Upper lobe of right lung (tissue), 1 donor: ENCODE results near the gene INPP5A. TPM values are rescaled to one million over a fixed set of nuclear protein-coding genes. Genes with fewer than 3 reads are reported as not detected.

Experiments used
- ATAC-seq: fragments of 200-7000 bp; cut with Tn5 transposase; one replicate; pipeline ENCODE4 v1.9.1; 2020; ENCODE audit warnings: mild to moderate bottlenecking, moderate library complexity
- DNase-seq: peaks from one replicate; pipeline ENCODE4 v3.0.0-alpha.2; 2020
- H3K27ac ChIP-seq: fragments of 200-600 bp; one replicate; pipeline ENCODE4 v1.8.0; 2022
- H3K27me3 ChIP-seq: fragments of 200-600 bp; one replicate; pipeline ENCODE4 v1.8.0; 2022; ENCODE audit warnings: mild to moderate bottlenecking
- H3K36me3 ChIP-seq: fragments of 200-600 bp; one replicate; pipeline ENCODE4 v1.8.0; 2022
- H3K4me1 ChIP-seq: fragments of 200-600 bp; one replicate; pipeline ENCODE4 v1.8.0; 2022
- H3K4me3 ChIP-seq: fragments of 200-600 bp; one replicate; pipeline ENCODE4 v1.8.0; 2022; ENCODE audit warnings: mild to moderate bottlenecking
- H3K9me3 ChIP-seq: fragments of 200-600 bp; one replicate; pipeline ENCODE4 v1.8.0; 2022
- CTCF ChIP-seq: fragments of 200-600 bp; IDR thresholded peaks from one replicate; pipeline ENCODE4 v1.8.0; 2022; ENCODE audit warnings: antibody characterized with exemption
- intact Hi-C: fragments of 100-400 bp; cut with DNase I; formaldehyde crosslinking; loops from one replicate; pipeline ENCODE4 v1.11.0; 2022
- total RNA-seq: library from RNA; stranded (reverse); fragmentation: NEBNext Ultra II Directional; extraction: Animal tissue kit (Norgen Biotek cat#: 25700); gene quantifications from one replicate; pipeline ENCODE4 v1.2.1, GENCODE V29; 2021
- donor health status: DM: no; HTN: yes; CAD: no; lungs with severe emphysema.

Gene INPP5A
- total RNA-seq, 1 donor from 2014 or later = 38.3 TPM

- intact Hi-C loops = no loop called here
- no peak for ATAC-seq
Observed at GRCh38 chr10:132506711-132507408, 30.7 kb upstream of the INPP5A start.

GRCh38 chr10:132507409-132507955 lies 30.1 kb upstream of the INPP5A start:
- no peaks in the 10 kb centered on the region for H3K36me3 ChIP-seq
- H3K27me3 ChIP-seq = no peaks in the 10 kb centered on the region
- H3K4me1 ChIP-seq = no peaks in the 10 kb centered on the region
- TF ChIP-seq CTCF = no peak
- H3K4me3 ChIP-seq = no peak overlapping the region
- ATAC-seq (no peak), DNase-seq (no peak)
- intact Hi-C loops = no loop called here
- no peak overlapping the region for H3K27ac ChIP-seq
- H3K9me3 ChIP-seq = no peaks in the 10 kb centered on the region

More at GRCh38 chr10:132506711-132507408, 30.7 kb upstream of the INPP5A start:
- DNase-seq = no peak
- no peaks in the 10 kb centered on the region for H3K36me3 ChIP-seq
- no peaks in the 10 kb centered on the region for H3K4me1 ChIP-seq
- TF ChIP-seq CTCF = no peak
- H3K27ac ChIP-seq = peak overlapping the region; percentile 4
- no peaks in the 10 kb centered on the region for H3K27me3 ChIP-seq
- H3K4me3 ChIP-seq = no peak overlapping the region
- no peaks in the 10 kb centered on the region for H3K9me3 ChIP-seq

- no peak overlapping the region for H3K27ac ChIP-seq
- intact Hi-C loops = no loop called here
- DNase-seq (no peak), ATAC-seq (no peak)
- no peak for TF ChIP-seq CTCF
- no peaks in the 10 kb centered on the region for H3K9me3 ChIP-seq
- no peaks in the 10 kb centered on the region for H3K4me1 ChIP-seq
- H3K27me3 ChIP-seq = no peaks in the 10 kb centered on the region
- no peaks in the 10 kb centered on the region for H3K36me3 ChIP-seq
- H3K4me3 ChIP-seq = no peak overlapping the region
Observed at GRCh38 chr10:132507956-132508490, 29.6 kb upstream of the INPP5A start.

GRCh38 chr10:132508581-132509443 lies 28.8 kb upstream of the INPP5A start:
- ATAC-seq (peak; percentile 14), DNase-seq (no peak)
- intact Hi-C loops = no loop called here
- Histone ChIP-seq H3K9me3 (no peaks in the 10 kb centered on the region), H3K27ac (no peak overlapping the region), H3K4me3 (no peak overlapping the region), H3K4me1 (no peaks in the 10 kb centered on the region), H3K36me3 (no peaks in the 10 kb centered on the region), H3K27me3 (no peaks in the 10 kb centered on the region)
- TF ChIP-seq CTCF = peak; percentile 25

GRCh38 chr10:132509506-132510173 lies 27.9 kb upstream of the INPP5A start:
- DNase-seq (no peak), ATAC-seq (peak; percentile 13)
- TF ChIP-seq CTCF = no peak
- Histone ChIP-seq H3K4me3 (no peak overlapping the region), H3K9me3 (no peaks in the 10 kb centered on the region), H3K4me1 (no peaks in the 10 kb centered on the region), H3K27me3 (no peaks in the 10 kb centered on the region), H3K36me3 (no peaks in the 10 kb centered on the region), H3K27ac (no peak overlapping the region)
- intact Hi-C loops = no loop called here
